Measurements from ENCODE around the gene ARFGAP2. TPM values are rescaled to one million over a fixed set of nuclear protein-coding genes. Genes with fewer than 3 reads are reported as not detected.

ARFGAP2 gene
- total and polyA plus RNA-seq, 9 of the 15 experiments (the other 6 are each of a cell fraction or from before 2014, with no cell fraction given) = 29.1 to 140 (median 90.1) TPM

DNA sequence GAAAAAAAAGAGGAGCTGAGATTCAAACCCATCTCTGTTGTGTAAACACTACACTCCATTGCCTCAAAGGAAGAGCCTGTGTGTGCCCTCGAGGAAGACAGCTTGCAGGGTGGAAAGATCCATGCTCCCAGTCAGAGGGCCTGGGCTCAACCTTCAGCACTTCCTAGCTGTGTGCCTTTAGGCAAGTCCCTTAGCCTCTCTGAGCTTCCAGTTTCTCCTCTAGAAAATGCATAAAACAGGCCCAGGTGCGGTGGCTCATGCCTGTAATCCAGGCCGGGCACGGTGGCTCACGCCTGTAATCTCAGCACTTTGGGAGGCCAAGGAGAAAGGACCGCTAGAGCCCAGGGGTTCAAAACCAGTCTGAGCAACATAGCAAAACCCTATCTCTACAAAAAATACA, 4.6 kb upstream of the ARFGAP2 start:
- peaks cover 8 to 50% of the 10 kb centered on the region in 2 experiments for H3K4me1 ChIP-seq (replicated peaks in 1 of 2; ENCODE audit: control insufficient read depth in 2 of 2, insufficient read depth in 2 of 2, low read length in 2 of 2)
- no peak for FAIRE-seq
- TF ChIP-seq ILK (tag; IDR thresholded peaks at IDR 0.05; ENCODE audit: borderline replicate concordance, low read depth) (no peak), ZFP36 (IDR thresholded peaks at IDR 0.05; ENCODE audit: low read depth, low read length, partially characterized antibody) (peak; percentile 36), BCOR (IDR thresholded peaks at IDR 0.05) (0 out of 2 replicates have a peak, but pooled peaks have one; percentile 25), NCOA2 (IDR thresholded peaks at IDR 0.05; ENCODE audit: partially characterized antibody in 2 of 2) (no peak), POLR2A (conservative IDR thresholded peaks at IDR 0.05) (no peak), CHD4 (IDR thresholded peaks at IDR 0.05; ENCODE audit: insufficient read depth, insufficient replicate concordance, low read depth, low read length, poor library complexity, severe bottlenecking) (no peak), ZNF444 (CRISPR knock-in tag; IDR thresholded peaks at IDR 0.05) (no peak), RBM25 (IDR thresholded peaks at IDR 0.05; ENCODE audit: low read depth, low read length, severe bottlenecking) (no peak)
- TF ChIP-seq, protein P1, sequence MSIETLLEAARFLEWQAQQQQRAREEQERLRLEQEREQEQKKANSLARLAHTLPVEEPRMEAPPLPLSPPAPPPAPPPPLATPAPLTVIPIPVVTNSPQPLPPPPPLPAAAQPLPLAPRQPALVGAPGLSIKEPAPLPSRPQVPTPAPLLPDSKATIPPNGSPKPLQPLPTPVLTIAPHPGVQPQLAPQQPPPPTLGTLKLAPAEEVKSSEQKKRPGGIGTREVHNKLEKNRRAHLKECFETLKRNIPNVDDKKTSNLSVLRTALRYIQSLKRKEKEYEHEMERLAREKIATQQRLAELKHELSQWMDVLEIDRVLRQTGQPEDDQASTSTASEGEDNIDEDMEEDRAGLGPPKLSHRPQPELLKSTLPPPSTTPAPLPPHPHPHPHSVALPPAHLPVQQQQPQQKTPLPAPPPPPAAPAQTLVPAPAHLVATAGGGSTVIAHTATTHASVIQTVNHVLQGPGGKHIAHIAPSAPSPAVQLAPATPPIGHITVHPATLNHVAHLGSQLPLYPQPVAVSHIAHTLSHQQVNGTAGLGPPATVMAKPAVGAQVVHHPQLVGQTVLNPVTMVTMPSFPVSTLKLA (conservative IDR thresholded peaks at IDR 0.05) = no peak
- TF ChIP-seq, protein P2, sequence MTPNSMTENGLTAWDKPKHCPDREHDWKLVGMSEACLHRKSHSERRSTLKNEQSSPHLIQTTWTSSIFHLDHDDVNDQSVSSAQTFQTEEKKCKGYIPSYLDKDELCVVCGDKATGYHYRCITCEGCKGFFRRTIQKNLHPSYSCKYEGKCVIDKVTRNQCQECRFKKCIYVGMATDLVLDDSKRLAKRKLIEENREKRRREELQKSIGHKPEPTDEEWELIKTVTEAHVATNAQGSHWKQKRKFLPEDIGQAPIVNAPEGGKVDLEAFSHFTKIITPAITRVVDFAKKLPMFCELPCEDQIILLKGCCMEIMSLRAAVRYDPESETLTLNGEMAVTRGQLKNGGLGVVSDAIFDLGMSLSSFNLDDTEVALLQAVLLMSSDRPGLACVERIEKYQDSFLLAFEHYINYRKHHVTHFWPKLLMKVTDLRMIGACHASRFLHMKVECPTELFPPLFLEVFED (CRISPR knock-in tag; conservative IDR thresholded peaks at IDR 0.05) = no peak
- H3K9me3 ChIP-seq (replicated peaks; ENCODE audit: control insufficient read depth, insufficient read depth, low read depth, low read length) = no peaks in the 10 kb centered on the region
- ChIA-PET CTCF (ENCODE audit: low intra/inter-chr PET ratio) (no interaction called here), POLR2A (interaction anchor here (0.6 to 0.8 kb wide), 3 partner anchors 19 to 156 kb away, joined by 3 read pairs; no protein-coding TSS in a partner anchor)
- intact Hi-C loops (cut with micrococcal nuclease) (no loop called here), in situ Hi-C loops (cut with MboI) (no loop called here)
- H3K79me2 ChIP-seq (ENCODE audit: control insufficient read depth, insufficient read depth, low read length) = peaks cover 5% of the 10 kb centered on the region
- H3K27me3 ChIP-seq (ENCODE audit: control insufficient read depth in 2 of 2, insufficient read depth in 2 of 2, low read length in 2 of 2) = no peaks in the 10 kb centered on the region
- DNase-seq (ENCODE audit: extremely low read depth in 1 of 4, low spot score in 3 of 4) = no peak
- no TSS peak for BruUV-seq (replicated peaks)
- no peaks in the 10 kb centered on the region for H4K20me1 ChIP-seq (replicated peaks; ENCODE audit: control insufficient read depth, insufficient read depth, low read length)
- H3K36me3 ChIP-seq (ENCODE audit: control insufficient read depth, insufficient read depth, low read length) = peaks cover 8% of the 10 kb centered on the region; the same call in 2 of the 3 replicates
- H3K4me2 ChIP-seq (ENCODE audit: insufficient read depth, low read length) = no peak overlapping the region
- WGBS (ENCODE audit: insufficient coverage, low coverage, missing lambda C conversion rate) = 42% methylated on average over 6 of the region's 6 CpGs
- H3K27ac ChIP-seq (ENCODE audit: extremely low read depth, low read depth, low read length) = no peak overlapping the region
- no peak overlapping the region for H3K9ac ChIP-seq (ENCODE audit: insufficient read depth in 1 of 2, low read depth in 2 of 2, low read length in 2 of 2)
- no peaks in the 10 kb centered on the region for H3K9me1 ChIP-seq (ENCODE audit: control insufficient read depth, insufficient read depth, low read length)
- H2AFZ ChIP-seq (ENCODE audit: low read depth, low read length) = no peak overlapping the region
- no peak overlapping the region for H3K4me3 ChIP-seq
- no peak for ATAC-seq
